IMR-90 (cell line): ENCODE measurements around the gene TCF12. TPM values are rescaled to one million over a fixed set of nuclear protein-coding genes. Genes with fewer than 3 reads are reported as not detected.

ENCODE experiments used
- ATAC-seq: fragments of 200-7000 bp; cut with Tn5 transposase; 2 replicates; pipeline ENCODE4 v1.9.1; 2020; ENCODE audit warnings: low read depth, mild to moderate bottlenecking, moderate library complexity
- BruUV-seq: library from RNA; stranded (reverse); fragments of 400-500 nt; replicated peaks from 2 replicates; lab custom pipeline; 2021; lab: Mats Ljungman, UMichigan
- CTCF ChIA-PET: fragments of 300-600 bp; formaldehyde crosslinking; extraction: SDS; loops from one replicate; lab custom pipeline; 2021; ENCODE audit warnings: antibody characterized with exemption; lab: Yijun Ruan, JAX
- POLR2A ChIA-PET: fragments of 300-600 bp; sonication (Branson Sonifier 250); formaldehyde crosslinking; loops from one replicate; lab custom pipeline; 2022; ENCODE audit warnings: antibody characterized with exemption; ENCODE audit not compliant: unreplicated experiment; lab: Charles Lee
- DNase-seq: peaks from one replicate; pipeline ENCODE4 v3.0.0; 2013
- H2AFZ ChIP-seq: replicated peaks from 2 replicates; pipeline ENCODE3; 2013; ENCODE audit warnings: low read length, mild to moderate bottlenecking; ENCODE audit not compliant: poor library complexity
- H2AK5ac ChIP-seq: 2 replicates; pipeline ENCODE4 v1.6.1; 2013; ENCODE audit warnings: low read depth, low read length, inconsistent platforms
- H2AK9ac ChIP-seq: replicated peaks from 2 replicates; pipeline ENCODE3; 2013; ENCODE audit warnings: mild to moderate bottlenecking, low read depth, low read length, moderate library complexity; ENCODE audit not compliant: poor library complexity
- H2BK120ac ChIP-seq: 2 replicates; pipeline ENCODE4 v1.6.1; 2013; ENCODE audit warnings: low read depth, low read length, inconsistent platforms
- H2BK15ac ChIP-seq: 3 replicates; pipeline ENCODE4 v1.6.1; 2013; ENCODE audit warnings: low read depth, low read length, inconsistent platforms
- H2BK20ac ChIP-seq: 2 replicates; pipeline ENCODE4 v1.6.1; 2013; ENCODE audit warnings: low read depth, mild to moderate bottlenecking, inconsistent platforms, low read length, moderate library complexity
- H2BK5ac ChIP-seq: 2 replicates; pipeline ENCODE4 v1.6.1; 2013; ENCODE audit warnings: mild to moderate bottlenecking, low read depth, low read length, inconsistent platforms; ENCODE audit not compliant: poor library complexity, severe bottlenecking
- H3K14ac ChIP-seq: replicated peaks from 2 replicates; pipeline ENCODE4 v1.6.1; 2013; ENCODE audit warnings: low read depth, low read length, inconsistent platforms
- H3K18ac ChIP-seq: 2 replicates; pipeline ENCODE4 v1.6.1; 2013; ENCODE audit warnings: low read depth, low read length, control low read depth
- H3K23ac ChIP-seq: 2 replicates; pipeline ENCODE4 v1.6.1; 2013; ENCODE audit warnings: low read depth, low read length, inconsistent platforms
- H3K27ac ChIP-seq: 2 replicates; pipeline ENCODE4 v1.5.1; 2013; ENCODE audit warnings: mild to moderate bottlenecking, control low read depth, low read length; ENCODE audit not compliant: insufficient read depth
- H3K27me3 ChIP-seq: 2 replicates; pipeline ENCODE4 v1.6.1; 2013; ENCODE audit warnings: low read length; ENCODE audit not compliant: control insufficient read depth, insufficient read depth
- H3K36me3 ChIP-seq: 2 replicates; pipeline ENCODE4 v1.6.1; 2013; ENCODE audit warnings: low read length, mixed read lengths; ENCODE audit not compliant: control insufficient read depth, insufficient read depth
- H3K4ac ChIP-seq: 2 replicates; pipeline ENCODE4 v1.6.1; 2013; ENCODE audit warnings: low read depth, low read length, inconsistent platforms
- H3K4me1 ChIP-seq: 2 replicates; pipeline ENCODE4 v1.6.1; 2013; ENCODE audit warnings: low read length, mixed read lengths; ENCODE audit not compliant: control insufficient read depth, insufficient read depth
- H3K4me2 ChIP-seq: 2 replicates; pipeline ENCODE4 v1.6.1; 2013; ENCODE audit warnings: low read depth, mild to moderate bottlenecking, control low read depth, low read length, moderate library complexity
- H3K4me3 ChIP-seq: 2 replicates; pipeline ENCODE4 v1.5.1; 2013; ENCODE audit warnings: low read depth, mild to moderate bottlenecking, control low read depth, low read length, moderate library complexity; ENCODE audit not compliant: insufficient read depth
- H3K56ac ChIP-seq: 2 replicates; pipeline ENCODE4 v1.6.1; 2013; ENCODE audit warnings: low read length, inconsistent platforms; ENCODE audit not compliant: insufficient read depth; ENCODE audit errors: extremely low read depth
- H3K79me1 ChIP-seq, 2 experiments: 2 replicates each; pipeline ENCODE4 v1.6.1; 2013; ENCODE audit warnings: low read length in 2 of 2, inconsistent platforms in 1 of 2, low read depth in 1 of 2
- H3K9ac ChIP-seq: 2 replicates; pipeline ENCODE4 v1.6.1; 2013; ENCODE audit warnings: low read depth, low read length, control low read depth
- H3K9me1 ChIP-seq: 2 replicates; pipeline ENCODE4 v1.6.1; 2013; ENCODE audit warnings: low read length, inconsistent platforms; ENCODE audit not compliant: insufficient read depth
- H3K9me3 ChIP-seq: 2 replicates; pipeline ENCODE4 v1.6.1; 2013; ENCODE audit warnings: low read length; ENCODE audit not compliant: control insufficient read depth, insufficient read depth
- H4K20me1 ChIP-seq: 2 replicates; pipeline ENCODE4 v1.6.1; 2013; ENCODE audit warnings: low read length, inconsistent platforms; ENCODE audit not compliant: insufficient read depth
- H4K5ac ChIP-seq: 2 replicates; pipeline ENCODE4 v1.6.1; 2013; ENCODE audit warnings: mild to moderate bottlenecking, low read depth, low read length, control low read depth
- H4K8ac ChIP-seq, 2 experiments: 2 replicates each; pipeline ENCODE4 v1.6.1; 2013; ENCODE audit warnings: low read depth in 2 of 2, low read length in 2 of 2, control low read depth in 1 of 2, inconsistent platforms in 1 of 2
- H4K91ac ChIP-seq: 2 replicates; pipeline ENCODE4 v1.6.1; 2013; ENCODE audit warnings: low read depth, low read length, inconsistent platforms; ENCODE audit not compliant: insufficient read depth
- POLR2A ChIP-seq: IDR thresholded peaks from 2 replicates; pipeline ENCODE4 v1.6.1; 2012; ENCODE audit warnings: mild to moderate bottlenecking, low read depth, low read length
- RAD21 ChIP-seq: IDR thresholded peaks from 2 replicates; pipeline ENCODE4 v1.6.1; 2012; ENCODE audit warnings: low read length, improper control_type of control experiment
- RCOR1 ChIP-seq: IDR thresholded peaks from 2 replicates; pipeline ENCODE4 v1.6.1; 2012; ENCODE audit warnings: mild to moderate bottlenecking, low read length, improper control_type of control experiment; ENCODE audit not compliant: insufficient replicate concordance
- WGBS, 2 experiments: methylation state at CpG; one replicate each; pipeline versions ENCODE4 v1.1.5 to v1.1.7; 2013; ENCODE audit warnings: missing lambda C conversion rate in 2 of 2; ENCODE audit not compliant: insufficient read length in 1 of 2; ENCODE audit errors: extremely low coverage in 2 of 2; 5-methylcytosine and 5-hydroxymethylcytosine counted together
- dilution Hi-C: fragments of 300-500 bp; cut with HindIII; formaldehyde crosslinking; loops from one replicate; pipeline ENCODE4 v1.14.3; 2018; ENCODE audit warnings: low sequenced_read_pairs; ENCODE audit not compliant: unreplicated experiment
- in situ Hi-C: fragments of 300-500 bp; cut with MboI; formaldehyde crosslinking; loops from 3 replicates; pipeline ENCODE4 v1.14.3; 2019; ENCODE audit warnings: low sequenced_read_pairs, inconsistent platforms, mixed read lengths
- intact Hi-C: fragments of 100-400 bp; cut with micrococcal nuclease; formaldehyde crosslinking; loops from 2 replicates; pipeline ENCODE4 v1.10.0; 2022
- polyA plus RNA-seq, 3 experiments: library from polyadenylated mRNA; depleted of rRNA; stranded (reverse); fragments of >200 nt; gene quantifications; 2 replicates each; pipeline ENCODE4 v1.2.3, GENCODE V29; 2012; ENCODE audit warnings: low replicate concordance in 1 of 3
- total RNA-seq: library from RNA; depleted of rRNA; stranded (reverse); fragments of >200 nt; gene quantifications from 2 replicates; pipeline ENCODE4 v1.2.3, GENCODE V29; 2012
- TF ChIP-seq, protein P1 (sequence below): fragments of 150-350 bp; IDR thresholded peaks from 2 replicates; pipeline ENCODE4 v1.6.1; 2017; ENCODE audit warnings: mild to moderate bottlenecking, antibody characterized with exemption, low read length, low read depth

Gene TCF12
- total and polyA plus RNA-seq, 2 of the 4 experiments (the other 2 are of a cell fraction) = 79.4 to 160 TPM

DNA sequence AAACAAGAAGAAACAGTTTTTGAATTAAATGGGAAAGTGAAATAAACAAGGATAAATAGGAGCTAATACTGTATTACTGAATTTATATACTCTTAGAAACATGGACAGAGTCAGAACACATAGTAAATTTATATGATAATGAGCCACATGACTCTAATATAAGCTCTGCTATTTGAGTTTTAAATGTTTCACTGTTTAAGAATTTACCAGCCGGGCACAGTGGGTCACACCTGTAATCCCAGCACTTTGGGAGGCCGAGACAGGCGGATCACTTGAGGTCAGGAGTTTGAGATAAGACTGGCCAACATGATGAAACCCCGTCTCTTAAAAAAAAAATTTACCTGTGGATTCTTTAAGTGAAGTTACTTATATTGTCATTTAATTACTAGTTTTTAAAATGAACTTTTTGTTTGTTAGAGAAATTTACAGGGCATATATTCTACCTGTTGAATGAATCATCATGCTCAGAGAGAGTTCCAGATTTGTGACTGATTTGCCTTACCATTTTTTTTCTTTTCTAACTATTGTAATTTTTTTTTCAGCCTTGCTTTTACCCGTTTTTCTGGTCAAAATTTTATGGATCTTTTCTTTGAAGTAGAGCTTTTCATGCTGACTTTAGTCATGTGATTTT is 125.7 kb downstream of the TCF12 start:
- H3K9ac ChIP-seq = no peak overlapping the region
- no peak overlapping the region for H4K8ac ChIP-seq
- peaks cover 4% of the 10 kb centered on the region for H3K4me1 ChIP-seq
- no TSS peak for BruUV-seq
- no peak overlapping the region for H4K91ac ChIP-seq
- no peak overlapping the region for H3K27ac ChIP-seq
- ChIA-PET POLR2A (no interaction called here), CTCF (no interaction called here)
- no peak overlapping the region for H3K23ac ChIP-seq
- no peak overlapping the region for H3K18ac ChIP-seq
- no peaks in the 10 kb centered on the region for H3K27me3 ChIP-seq
- H2BK120ac ChIP-seq = no peak overlapping the region
- no peak for TF ChIP-seq RCOR1
- TF ChIP-seq, protein P1, sequence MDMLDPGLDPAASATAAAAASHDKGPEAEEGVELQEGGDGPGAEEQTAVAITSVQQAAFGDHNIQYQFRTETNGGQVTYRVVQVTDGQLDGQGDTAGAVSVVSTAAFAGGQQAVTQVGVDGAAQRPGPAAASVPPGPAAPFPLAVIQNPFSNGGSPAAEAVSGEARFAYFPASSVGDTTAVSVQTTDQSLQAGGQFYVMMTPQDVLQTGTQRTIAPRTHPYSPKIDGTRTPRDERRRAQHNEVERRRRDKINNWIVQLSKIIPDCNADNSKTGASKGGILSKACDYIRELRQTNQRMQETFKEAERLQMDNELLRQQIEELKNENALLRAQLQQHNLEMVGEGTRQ = no peak
- TF ChIP-seq POLR2A = no peak
- no peak for TF ChIP-seq RAD21
- in situ Hi-C loops = no loop called here
- H3K14ac ChIP-seq = no peak overlapping the region
- no peak overlapping the region for H2AK9ac ChIP-seq
- H2BK15ac ChIP-seq = no peak overlapping the region
- no peaks in the 10 kb centered on the region for H3K9me1 ChIP-seq
- H3K79me1 ChIP-seq = peaks cover 20 to 56% of the 10 kb centered on the region in 2 experiments
- DNase-seq (no peak), ATAC-seq (no peak)
- no peak overlapping the region for H3K4me2 ChIP-seq
- no peak overlapping the region for H3K56ac ChIP-seq
- H4K5ac ChIP-seq = no peak overlapping the region
- no CpG with 5 or more reads among the region's 5 CpGs for WGBS, 2 experiments
- H3K36me3 ChIP-seq = no peaks in the 10 kb centered on the region
- no peak overlapping the region for H2BK20ac ChIP-seq
- H2BK5ac ChIP-seq = no peak overlapping the region
- H3K4ac ChIP-seq = no peak overlapping the region
- no peak overlapping the region for H2AK5ac ChIP-seq
- no peak overlapping the region for H2AFZ ChIP-seq
- no peaks in the 10 kb centered on the region for H3K9me3 ChIP-seq
- intact Hi-C loops = no loop called here
- dilution Hi-C loops = no loop called here
- H3K4me3 ChIP-seq = no peak overlapping the region
- H4K20me1 ChIP-seq = peaks cover 32% of the 10 kb centered on the region
